HG03558 (cell line): ENCODE results near the gene SIAE.
"Not testable (repeated sequence)": the region's sequence is repeated elsewhere in the genome, so short reads cannot be mapped to it uniquely, and the experiment has no call there.

ENCODE experiments used
- ATAC-seq: cut with Tn5 transposase; IDR thresholded peaks from one replicate; pipeline ENCODE4 v1.9.1; 2021; ENCODE audit warnings: moderate number of reproducible peaks; ENCODE audit not compliant: unreplicated experiment; ENCODE audit errors: extremely low read depth

Gene SIAE

GRCh38 chr11:124625504-124626168, 47.9 kb downstream of the SIAE start:
- ATAC-seq = no peak

DNA sequence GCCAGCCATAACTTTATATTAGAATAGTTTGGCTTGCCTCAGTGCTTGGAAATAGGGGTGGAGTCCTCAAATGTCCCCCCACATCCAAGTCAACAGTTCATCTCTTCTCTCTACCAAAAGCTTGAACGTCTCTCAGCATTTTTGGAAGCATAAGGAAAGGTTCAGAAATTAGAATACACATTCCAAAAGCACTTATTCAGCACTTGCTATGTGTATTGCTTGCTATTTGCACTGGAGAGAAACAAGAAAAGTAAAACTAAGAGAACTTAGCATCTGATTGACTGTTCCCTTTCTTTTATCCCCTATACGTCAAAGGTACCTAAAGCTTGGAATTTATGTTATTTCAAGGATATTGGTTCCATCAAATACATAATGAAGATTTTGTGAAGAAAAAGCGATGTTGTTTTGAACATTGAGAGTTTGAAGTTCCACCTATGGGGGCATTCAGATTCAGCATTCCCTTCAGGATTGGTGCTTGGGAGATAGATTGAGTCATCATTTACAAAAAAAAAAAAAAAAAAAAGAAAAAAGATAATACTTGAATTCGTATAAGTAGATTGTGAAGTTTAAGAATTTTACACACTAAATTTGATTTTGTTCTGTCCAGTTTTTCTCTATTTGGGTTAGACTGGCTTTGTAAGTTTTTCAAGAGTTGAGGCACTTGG, 49.5 kb downstream of the SIAE start:
- ATAC-seq = no peak

DNA sequence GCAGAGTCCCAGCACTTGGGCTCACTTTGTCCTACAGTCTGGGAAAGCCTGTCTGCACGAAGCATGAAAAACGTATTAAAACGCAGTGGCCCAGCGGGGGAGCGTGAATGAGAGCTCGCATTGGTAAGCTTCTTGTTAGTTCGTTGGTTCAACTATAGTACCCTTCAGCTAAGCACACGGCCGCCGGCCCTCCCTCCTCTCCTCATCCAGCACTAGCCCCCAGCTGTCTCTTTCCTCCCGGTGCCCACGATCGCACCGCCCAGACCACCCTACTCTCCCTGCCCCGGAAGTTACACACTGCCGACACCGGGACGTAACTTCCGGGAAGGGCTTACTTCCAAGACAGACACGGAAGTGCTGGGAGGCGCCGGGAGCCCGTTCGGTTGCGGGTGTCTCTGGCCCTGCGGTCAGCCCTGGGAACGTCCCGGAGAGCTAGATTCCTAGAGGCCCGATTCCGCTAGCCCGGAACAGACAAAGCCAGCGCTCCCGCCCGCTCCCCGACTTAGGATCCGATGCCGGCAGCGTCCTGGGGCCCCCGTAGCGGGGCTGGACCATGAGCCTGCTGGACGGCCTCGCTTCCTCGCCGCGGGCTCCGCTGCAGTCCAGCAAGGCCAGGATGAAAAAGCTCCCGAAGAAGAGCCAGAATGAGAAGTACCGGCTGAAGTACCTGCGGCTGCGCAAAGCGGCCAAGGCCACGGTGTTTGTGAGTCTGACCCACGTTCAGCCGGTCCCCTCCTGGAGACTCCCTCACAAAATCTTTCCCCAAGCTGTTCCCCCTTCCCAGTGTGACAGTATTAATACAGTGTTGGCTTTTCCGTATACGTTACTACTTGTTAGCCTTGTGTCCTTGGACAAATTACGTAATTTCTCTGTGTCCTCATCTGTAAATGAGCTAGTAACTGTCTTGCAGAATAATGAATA, 50.7 kb downstream of the SIAE start, which contains the start of gene TBRG1:
Gene TBRG1 (plus strand): TSS at position 334 of the 921 bp plus-strand sequence. CDS start 220 bp downstream, at position 554.
- peak; percentile 93 for ATAC-seq

DNA sequence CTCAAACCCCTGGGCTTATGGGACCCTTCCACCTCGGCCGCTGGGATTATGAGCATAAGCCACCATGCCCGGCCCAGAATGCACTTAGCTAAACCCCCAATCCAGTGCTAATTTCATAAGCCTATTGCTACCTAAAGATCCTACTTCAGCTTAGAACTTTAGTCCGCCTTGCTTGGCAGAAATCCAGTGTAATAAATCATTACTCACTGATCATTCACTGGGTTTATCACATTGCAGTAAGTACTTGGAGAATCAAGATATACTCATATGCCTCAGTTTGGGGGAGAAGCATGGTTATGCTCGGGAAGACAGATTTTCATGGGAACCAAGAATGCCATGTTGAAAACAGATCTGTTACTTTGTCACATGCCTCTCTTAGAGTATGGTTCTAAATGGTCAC, 54.7 kb downstream of the SIAE start:
- ATAC-seq = no peak

DNA sequence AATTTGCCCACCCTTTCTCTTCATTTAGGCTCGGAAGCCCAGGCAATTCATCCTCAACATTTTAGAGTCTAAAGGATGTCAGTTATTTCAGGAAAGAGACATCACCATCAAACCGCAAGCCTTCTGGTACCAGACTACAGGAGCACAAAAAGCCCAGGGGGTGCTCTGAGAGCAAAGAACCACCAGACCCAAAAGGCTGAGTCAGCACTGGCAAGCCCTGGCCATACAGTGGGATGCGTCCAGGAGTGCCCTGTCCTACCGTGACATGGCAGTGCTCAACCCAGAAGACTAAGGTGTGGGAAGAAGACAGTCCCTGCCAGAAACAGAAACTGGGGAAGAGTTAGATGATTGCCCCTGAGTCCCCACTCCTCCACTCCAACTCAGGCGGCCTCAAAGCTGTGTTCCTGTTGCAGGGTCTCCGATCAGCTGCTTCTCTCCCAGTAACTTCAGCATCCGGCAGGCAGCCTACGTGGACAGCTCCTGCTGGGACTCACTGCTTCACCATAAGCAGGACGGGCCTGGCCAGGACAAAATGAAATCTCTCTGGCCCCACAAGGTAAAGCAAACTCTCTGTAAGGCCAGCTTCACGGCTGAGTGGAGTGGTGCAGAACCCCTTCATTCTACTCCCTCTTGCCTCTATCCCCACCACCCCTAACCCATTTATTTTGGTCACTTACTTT, 60.8 kb downstream of the SIAE start:
- no peak for ATAC-seq

GRCh38 chr11:124612045-124612444, 61.5 kb downstream of the SIAE start:
- no peak for ATAC-seq

GRCh38 chr11:124611064-124611463, 62.5 kb downstream of the SIAE start, which contains the start of gene PANX3:
Gene PANX3, plus strand, starts transcription at chr11:124611428. Its CDS starts 129 bp downstream, at chr11:124611557.
- no peak for ATAC-seq

- no peak for ATAC-seq
Measured at GRCh38 chr11:124610295-124610694, 63.2 kb downstream of the SIAE start.

- no peak for ATAC-seq
Measured at GRCh38 chr11:124608147-124608546, 65.4 kb downstream of the SIAE start.

- no peak for ATAC-seq
Measured at GRCh38 chr11:124605719-124606118, 67.8 kb downstream of the SIAE start.

DNA sequence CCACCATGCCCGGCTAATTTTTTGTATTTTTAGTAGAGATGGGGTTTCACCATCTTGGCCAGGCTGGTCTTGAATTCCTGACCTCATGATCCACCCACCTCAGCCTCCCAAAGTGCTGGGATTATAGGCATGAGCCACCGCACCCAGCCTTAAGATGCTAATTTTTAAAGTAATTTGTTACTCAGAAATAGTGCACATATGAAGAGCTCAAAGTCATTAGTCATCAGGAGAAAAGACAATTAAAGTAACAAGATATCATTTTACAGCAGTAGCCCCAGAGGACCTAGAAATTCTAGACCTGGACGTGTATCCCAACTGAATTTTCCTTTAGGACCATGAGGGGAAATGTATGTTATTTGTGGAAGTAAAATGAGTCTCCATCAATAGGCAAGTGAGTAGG, 70.8 kb downstream of the SIAE start:
- ATAC-seq = not testable (repeated sequence)

DNA sequence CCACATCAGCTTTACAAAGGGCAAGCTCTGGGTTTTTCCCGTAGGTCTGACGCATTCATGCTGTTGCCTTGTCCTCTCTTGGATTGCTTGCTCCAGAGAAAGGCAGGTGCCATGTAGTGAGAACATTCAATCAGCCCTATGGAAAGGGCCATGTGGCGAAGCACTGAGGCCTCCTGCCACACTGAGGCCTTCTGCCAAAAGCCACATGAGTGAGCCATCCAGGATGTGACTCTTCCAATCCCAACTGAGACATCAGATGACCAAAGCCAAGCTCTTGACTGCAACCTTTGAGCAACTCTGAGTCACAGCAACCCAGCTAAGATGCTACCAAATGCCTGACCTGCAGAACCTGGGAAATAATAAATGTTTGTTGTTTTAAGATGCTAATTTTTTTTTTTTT, 71.3 kb downstream of the SIAE start:
- ATAC-seq = no peak

GRCh38 chr11:124600621-124601320, 72.8 kb downstream of the SIAE start:
- ATAC-seq = no peak

GRCh38 chr11:124597626-124598025, 75.9 kb downstream of the SIAE start:
- no peak for ATAC-seq

DNA sequence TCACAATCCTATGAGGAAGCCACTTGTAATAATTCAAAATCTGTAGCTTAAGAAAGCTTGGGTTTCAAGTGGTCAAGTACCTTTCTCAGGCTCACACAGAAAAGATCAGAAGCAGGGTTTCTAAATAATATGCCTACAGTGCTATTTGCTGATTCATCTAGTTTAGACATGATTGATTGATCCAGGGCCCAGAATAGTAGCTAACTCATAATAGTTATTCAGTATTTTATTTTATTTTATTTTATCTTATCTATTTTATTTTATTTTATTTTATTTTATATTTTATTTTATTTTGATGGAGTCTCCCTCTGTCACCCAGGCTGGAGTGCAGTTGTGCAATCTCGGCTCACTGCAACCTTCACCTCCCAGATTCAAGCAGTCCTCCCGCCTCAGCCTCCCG, 78.2 kb downstream of the SIAE start:
- ATAC-seq = no peak

DNA sequence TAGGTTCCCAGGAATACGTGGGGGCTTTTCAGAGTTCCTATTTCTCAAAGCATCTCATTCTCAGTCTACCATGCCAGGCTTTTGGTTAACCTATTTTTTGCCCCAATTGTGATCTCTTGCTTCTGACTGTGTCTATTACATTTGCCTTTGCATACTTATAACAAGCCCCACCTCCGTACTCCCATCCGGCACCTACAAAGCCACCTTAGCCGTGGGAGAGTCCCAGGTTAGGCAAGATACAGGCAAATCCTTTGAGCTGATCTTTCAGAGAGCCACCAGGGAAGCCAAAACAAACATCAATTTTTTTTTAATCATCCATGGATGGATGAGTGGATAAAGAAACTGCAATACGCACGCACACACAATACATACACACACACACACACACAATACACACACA, 80.9 kb downstream of the SIAE start:
- no peak for ATAC-seq

- ATAC-seq = no peak
Measured at GRCh38 chr11:124591430-124591829, 82.1 kb downstream of the SIAE start.

- ATAC-seq = no peak
Measured at GRCh38 chr11:124586238-124586860, 87.2 kb downstream of the SIAE start.

DNA sequence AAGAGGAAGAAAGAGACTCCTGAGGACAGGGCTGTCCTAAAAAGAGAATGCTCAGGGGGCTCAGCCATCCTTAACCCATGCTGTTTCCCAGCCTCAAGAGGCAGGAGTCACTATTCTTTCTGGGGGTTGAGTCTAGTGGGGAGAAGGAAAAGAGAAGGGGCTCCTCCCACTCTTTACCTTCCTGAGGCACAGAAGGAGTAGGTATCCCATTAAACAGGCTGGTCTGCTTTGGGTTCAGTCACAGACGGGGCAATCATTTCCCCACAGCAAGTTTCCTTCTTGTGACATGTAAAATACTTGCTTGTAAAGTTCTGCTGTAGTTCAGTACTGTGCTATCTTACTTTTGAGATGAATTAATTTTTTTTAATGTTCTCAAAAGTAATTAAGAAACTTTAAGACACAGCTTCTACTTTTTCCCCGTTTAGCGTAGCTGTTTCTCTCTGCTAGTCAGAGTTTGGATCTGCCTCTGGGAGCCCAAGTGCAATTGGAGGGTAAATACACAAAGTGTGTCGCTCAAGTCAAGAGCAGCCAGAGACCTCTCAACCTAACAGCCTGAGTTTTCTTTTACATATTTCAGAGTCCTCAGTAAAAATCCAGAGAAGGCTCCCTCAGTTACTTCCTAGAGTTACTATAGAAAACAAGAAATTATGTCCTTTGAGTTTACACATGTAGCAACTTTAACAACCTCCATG, 88.7 kb downstream of the SIAE start:
- no peak for ATAC-seq
